Fibroblast of pulmonary artery (primary cell): ENCODE data around the gene MLX.
"Not testable (repeated sequence)": the region's sequence is repeated elsewhere in the genome, so short reads cannot be mapped to it uniquely, and the experiment has no call there.

Experiments
- DNase-seq: peaks from one replicate; pipeline ENCODE4 v3.0.0-alpha.2; 2010; ENCODE audit warnings: low read depth
- H3K4me3 ChIP-seq: replicated peaks from 2 replicates; pipeline ENCODE4 v1.5.1; 2011; ENCODE audit warnings: low read depth, mild to moderate bottlenecking, control low read depth, low read length, moderate library complexity
- TF ChIP-seq, protein P1 (sequence below): IDR thresholded peaks from 2 replicates; pipeline ENCODE4 v1.5.1; 2011; ENCODE audit warnings: mild to moderate bottlenecking, control low read depth, low read length, inconsistent platforms; ENCODE audit errors: missing control alignments

MLX gene

DNA sequence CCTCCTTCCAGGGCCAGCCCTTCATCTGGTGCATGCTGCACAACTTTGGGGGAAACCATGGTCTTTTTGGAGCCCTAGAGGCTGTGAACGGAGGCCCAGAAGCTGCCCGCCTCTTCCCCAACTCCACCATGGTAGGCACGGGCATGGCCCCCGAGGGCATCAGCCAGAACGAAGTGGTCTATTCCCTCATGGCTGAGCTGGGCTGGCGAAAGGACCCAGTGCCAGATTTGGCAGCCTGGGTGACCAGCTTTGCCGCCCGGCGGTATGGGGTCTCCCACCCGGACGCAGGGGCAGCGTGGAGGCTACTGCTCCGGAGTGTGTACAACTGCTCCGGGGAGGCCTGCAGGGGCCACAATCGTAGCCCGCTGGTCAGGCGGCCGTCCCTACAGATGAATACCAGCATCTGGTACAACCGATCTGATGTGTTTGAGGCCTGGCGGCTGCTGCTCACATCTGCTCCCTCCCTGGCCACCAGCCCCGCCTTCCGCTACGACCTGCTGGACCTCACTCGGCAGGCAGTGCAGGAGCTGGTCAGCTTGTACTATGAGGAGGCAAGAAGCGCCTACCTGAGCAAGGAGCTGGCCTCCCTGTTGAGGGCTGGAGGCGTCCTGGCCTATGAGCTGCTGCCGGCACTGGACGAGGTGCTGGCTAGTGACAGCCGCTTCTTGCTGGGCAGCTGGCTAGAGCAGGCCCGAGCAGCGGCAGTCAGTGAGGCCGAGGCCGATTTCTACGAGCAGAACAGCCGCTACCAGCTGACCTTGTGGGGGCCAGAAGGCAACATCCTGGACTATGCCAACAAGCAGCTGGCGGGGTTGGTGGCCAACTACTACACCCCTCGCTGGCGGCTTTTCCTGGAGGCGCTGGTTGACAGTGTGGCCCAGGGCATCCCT lies 23.5 kb upstream of the MLX start:
- TF ChIP-seq, protein P1, sequence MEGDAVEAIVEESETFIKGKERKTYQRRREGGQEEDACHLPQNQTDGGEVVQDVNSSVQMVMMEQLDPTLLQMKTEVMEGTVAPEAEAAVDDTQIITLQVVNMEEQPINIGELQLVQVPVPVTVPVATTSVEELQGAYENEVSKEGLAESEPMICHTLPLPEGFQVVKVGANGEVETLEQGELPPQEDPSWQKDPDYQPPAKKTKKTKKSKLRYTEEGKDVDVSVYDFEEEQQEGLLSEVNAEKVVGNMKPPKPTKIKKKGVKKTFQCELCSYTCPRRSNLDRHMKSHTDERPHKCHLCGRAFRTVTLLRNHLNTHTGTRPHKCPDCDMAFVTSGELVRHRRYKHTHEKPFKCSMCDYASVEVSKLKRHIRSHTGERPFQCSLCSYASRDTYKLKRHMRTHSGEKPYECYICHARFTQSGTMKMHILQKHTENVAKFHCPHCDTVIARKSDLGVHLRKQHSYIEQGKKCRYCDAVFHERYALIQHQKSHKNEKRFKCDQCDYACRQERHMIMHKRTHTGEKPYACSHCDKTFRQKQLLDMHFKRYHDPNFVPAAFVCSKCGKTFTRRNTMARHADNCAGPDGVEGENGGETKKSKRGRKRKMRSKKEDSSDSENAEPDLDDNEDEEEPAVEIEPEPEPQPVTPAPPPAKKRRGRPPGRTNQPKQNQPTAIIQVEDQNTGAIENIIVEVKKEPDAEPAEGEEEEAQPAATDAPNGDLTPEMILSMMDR, result no peak
- no peak overlapping the region for H3K4me3 ChIP-seq
- DNase-seq, result no peak

DNA sequence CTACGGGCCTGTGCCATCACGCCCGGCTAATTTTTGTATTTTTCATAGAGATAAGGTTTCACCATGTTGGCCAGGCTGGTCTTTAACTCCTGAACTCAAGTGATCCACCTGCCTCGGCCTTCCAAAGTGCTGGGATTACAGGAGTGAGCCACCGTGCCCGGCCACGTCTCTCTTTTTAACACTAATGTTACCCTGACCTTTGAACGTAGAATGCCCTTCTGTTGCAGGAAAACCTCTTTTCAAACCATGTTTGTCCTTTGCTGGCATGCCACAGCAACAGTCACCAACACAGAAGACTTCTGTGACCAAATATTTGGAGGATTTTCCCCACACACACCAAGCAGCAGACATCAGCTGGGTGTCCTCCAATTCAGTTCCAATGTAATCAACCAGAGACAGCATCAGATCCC lies 22.0 kb upstream of the MLX start:
- DNase-seq, result no peak
- H3K4me3 ChIP-seq, result no peak overlapping the region
- TF ChIP-seq, protein P1, result no peak

DNA sequence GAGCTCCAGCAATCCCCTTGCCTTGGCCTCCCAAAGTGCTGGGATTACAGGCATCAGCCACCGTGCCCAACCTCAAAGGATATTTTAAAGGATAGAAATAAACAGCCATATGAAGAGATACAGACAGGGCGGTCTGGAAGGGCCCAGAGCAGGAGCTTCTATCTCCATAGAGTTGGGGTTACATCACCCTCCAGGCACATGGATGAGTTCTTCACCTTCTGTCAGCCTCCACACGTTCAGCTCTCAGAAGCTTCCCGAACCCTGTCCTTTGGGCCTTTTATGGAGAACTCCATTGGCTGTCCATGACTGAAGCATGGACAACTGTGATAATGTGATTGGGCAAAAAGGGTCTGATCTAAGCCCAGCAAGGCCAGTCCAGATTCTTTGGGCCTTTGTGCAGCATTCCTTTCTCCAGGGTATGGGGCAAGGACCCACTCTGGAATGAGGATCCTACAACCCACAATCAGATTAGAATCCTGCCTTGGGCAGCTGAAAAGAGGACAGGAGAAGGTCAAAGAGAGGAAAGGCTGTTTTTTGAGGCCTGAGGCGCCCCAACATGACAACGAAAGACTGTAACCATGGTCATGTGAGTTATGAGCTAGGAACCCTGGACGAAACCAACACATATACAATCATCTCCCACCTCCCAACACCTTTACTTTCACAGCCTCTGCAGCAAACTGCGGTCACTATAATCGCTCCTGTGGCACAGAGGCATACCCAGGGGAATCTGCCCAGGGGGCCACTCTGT lies 21.0 kb upstream of the MLX start:
- DNase-seq, H3K4me3 ChIP-seq: not testable (repeated sequence)

GRCh38 chr17:42547001-42547461 lies 19.9 kb upstream of the MLX start:
- H3K4me3 ChIP-seq, result no peak overlapping the region
- no peak for DNase-seq
- TF ChIP-seq, protein P1, result no peak

DNA sequence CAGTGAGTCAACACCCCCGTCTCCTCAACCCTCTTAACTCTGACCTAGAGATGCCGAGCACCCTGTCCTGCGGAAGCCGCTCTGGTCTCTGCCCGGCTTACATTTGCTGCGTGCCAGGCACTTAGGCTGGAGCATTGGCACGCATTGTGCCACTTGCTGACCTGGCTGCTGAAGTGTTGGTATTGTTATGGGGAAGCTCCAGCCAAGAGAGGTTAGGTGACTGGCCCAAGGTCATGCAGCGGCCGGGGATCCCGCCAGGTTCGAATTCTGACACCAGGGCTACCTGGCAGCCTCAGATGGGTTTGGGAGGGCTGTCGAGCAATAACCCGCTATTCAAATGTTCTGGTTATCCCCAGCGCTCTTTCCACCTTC lies 19.2 kb upstream of the MLX start:
- no peak overlapping the region for H3K4me3 ChIP-seq

GRCh38 chr17:42548070-42548837 lies 18.6 kb upstream of the MLX start:
- peak overlapping the region; percentile 36 for H3K4me3 ChIP-seq
- TF ChIP-seq, protein P1, result peak; percentile 38
- peak; percentile 46 for DNase-seq

More for the DNA sequence above, 19.2 kb upstream of the MLX start:
- no peak for DNase-seq
- TF ChIP-seq, protein P1, result no peak
